Right atrium auricular region (tissue), 2 donors: ENCODE results near the gene IRF2. TPM values are rescaled to one million over a fixed set of nuclear protein-coding genes. Genes with fewer than 3 reads are reported as not detected.

Experiments
- DNase-seq: peaks from one replicate; pipeline ENCODE4 v3.0.0-alpha.2; 2019; ENCODE audit warnings: low spot score
- H3K27ac ChIP-seq, 2 donors: fragments of 200-600 bp; sonication (generic); 1 replicate in 1 of 2; 2 replicates in 1 of 2; pipeline ENCODE4 v1.5.1; 2016 to 2019
- H3K27me3 ChIP-seq, 2 donors: fragments of 200-600 bp; sonication (generic); one replicate each; pipeline versions ENCODE4 v1.5.1 to v1.6.0; 2017 to 2019
- H3K36me3 ChIP-seq: fragments of 200-600 bp; sonication (generic); one replicate; pipeline ENCODE4 v1.5.1; 2016
- H3K4me1 ChIP-seq, 2 donors: fragments of 200-600 bp; sonication (generic); one replicate each; pipeline versions ENCODE4 v1.5.1 to v1.6.0; 2017 to 2019
- H3K4me3 ChIP-seq, 2 donors: fragments of 200-600 bp; sonication (generic); 1 replicate in 1 of 2; 2 replicates in 1 of 2; pipeline ENCODE4 v1.5.1; 2017 to 2019; ENCODE audit warnings: mild to moderate bottlenecking in 1 of 2, moderate library complexity in 1 of 2
- H3K9me3 ChIP-seq, 2 donors: fragments of 200-600 bp; sonication (generic); one replicate each; pipeline ENCODE4 v1.5.1; 2019
- total RNA-seq, 2 donors: library from RNA; depleted of rRNA; stranded (reverse); fragments of >200 nt; gene quantifications; one replicate each; pipeline ENCODE4 v1.1.0, GENCODE V29; 2016
- TF ChIP-seq, protein P1 (sequence below), 2 donors: fragments of 200-600 bp; sonication (generic); IDR thresholded peaks; one replicate each; pipeline ENCODE4 v1.5.1; 2019; ENCODE audit warnings: antibody characterized with exemption in 2 of 2

IRF2 gene
- total RNA-seq, 2 donors from 2014 or later = 17.7 to 24.5 TPM

DNA sequence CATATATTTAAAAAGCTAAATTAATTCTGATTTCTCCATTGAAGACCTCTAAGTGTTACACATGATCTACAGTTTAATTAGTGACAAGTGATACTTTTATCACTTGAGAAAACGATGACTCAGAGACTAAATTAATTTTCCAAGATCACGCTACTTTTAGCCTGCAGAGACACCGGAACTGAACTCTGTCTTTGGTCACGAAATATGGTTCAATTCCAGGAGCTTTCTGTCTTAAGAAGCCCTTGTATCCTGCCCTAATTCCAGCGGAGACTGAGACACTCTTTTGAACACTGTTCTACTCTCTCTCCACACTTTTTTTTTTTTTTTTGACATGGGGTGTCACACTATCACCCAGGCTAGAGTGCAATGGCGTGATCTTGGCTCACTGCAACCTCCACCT lies 63.6 kb downstream of the IRF2 start:
- TF ChIP-seq, protein P1, sequence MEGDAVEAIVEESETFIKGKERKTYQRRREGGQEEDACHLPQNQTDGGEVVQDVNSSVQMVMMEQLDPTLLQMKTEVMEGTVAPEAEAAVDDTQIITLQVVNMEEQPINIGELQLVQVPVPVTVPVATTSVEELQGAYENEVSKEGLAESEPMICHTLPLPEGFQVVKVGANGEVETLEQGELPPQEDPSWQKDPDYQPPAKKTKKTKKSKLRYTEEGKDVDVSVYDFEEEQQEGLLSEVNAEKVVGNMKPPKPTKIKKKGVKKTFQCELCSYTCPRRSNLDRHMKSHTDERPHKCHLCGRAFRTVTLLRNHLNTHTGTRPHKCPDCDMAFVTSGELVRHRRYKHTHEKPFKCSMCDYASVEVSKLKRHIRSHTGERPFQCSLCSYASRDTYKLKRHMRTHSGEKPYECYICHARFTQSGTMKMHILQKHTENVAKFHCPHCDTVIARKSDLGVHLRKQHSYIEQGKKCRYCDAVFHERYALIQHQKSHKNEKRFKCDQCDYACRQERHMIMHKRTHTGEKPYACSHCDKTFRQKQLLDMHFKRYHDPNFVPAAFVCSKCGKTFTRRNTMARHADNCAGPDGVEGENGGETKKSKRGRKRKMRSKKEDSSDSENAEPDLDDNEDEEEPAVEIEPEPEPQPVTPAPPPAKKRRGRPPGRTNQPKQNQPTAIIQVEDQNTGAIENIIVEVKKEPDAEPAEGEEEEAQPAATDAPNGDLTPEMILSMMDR (IDR thresholded peaks at IDR 0.05) = no peak
- H3K27me3 ChIP-seq = no peaks in the 10 kb centered on the region
- H3K36me3 ChIP-seq = peaks cover 32% of the 10 kb centered on the region
- H3K9me3 ChIP-seq = no peaks in the 10 kb centered on the region
- H3K4me3 ChIP-seq = no peak overlapping the region
- H3K27ac ChIP-seq = no peak overlapping the region
- DNase-seq = no peak
- H3K4me1 ChIP-seq = peaks cover 0 to 68% of the 10 kb centered on the region in 2 donors

GRCh38 chr4:184409911-184410692 lies 64.2 kb downstream of the IRF2 start:
- TF ChIP-seq, protein P1 (IDR thresholded peaks at IDR 0.05) = no peak
- H3K4me3 ChIP-seq = no peak overlapping the region
- H3K27me3 ChIP-seq = no peaks in the 10 kb centered on the region
- H3K4me1 ChIP-seq = peaks cover 0 to 68% of the 10 kb centered on the region in 2 donors
- peaks cover 32% of the 10 kb centered on the region for H3K36me3 ChIP-seq
- no peaks in the 10 kb centered on the region for H3K9me3 ChIP-seq
- DNase-seq = no peak
- no peak overlapping the region for H3K27ac ChIP-seq

- peaks cover 35% of the 10 kb centered on the region for H3K36me3 ChIP-seq
- H3K4me3 ChIP-seq = no peak overlapping the region
- no peaks in the 10 kb centered on the region for H3K27me3 ChIP-seq
- H3K9me3 ChIP-seq = no peaks in the 10 kb centered on the region
- TF ChIP-seq, protein P1 (IDR thresholded peaks at IDR 0.05) = no peak
- H3K27ac ChIP-seq = no peak overlapping the region
- no peak for DNase-seq
- peaks cover 0 to 67% of the 10 kb centered on the region in 2 donors for H3K4me1 ChIP-seq
Measured at GRCh38 chr4:184409502-184409901, 64.8 kb downstream of the IRF2 start.

- Histone ChIP-seq H3K36me3 (peaks cover 42% of the 10 kb centered on the region), H3K27me3 (no peaks in the 10 kb centered on the region), H3K9me3 (no peaks in the 10 kb centered on the region), H3K4me3 (no peak overlapping the region), H3K27ac (peak overlapping the region in 1 of 2 donors; percentile 66), H3K4me1 (peaks cover 0 to 63% of the 10 kb centered on the region in 2 donors)
- no peak for DNase-seq
- TF ChIP-seq, protein P1 (IDR thresholded peaks at IDR 0.05) = no peak
Measured at GRCh38 chr4:184408684-184409081, 65.7 kb downstream of the IRF2 start.

GRCh38 chr4:184408021-184408683 lies 66.2 kb downstream of the IRF2 start:
- H3K27me3 ChIP-seq = no peaks in the 10 kb centered on the region
- no peaks in the 10 kb centered on the region for H3K9me3 ChIP-seq
- H3K36me3 ChIP-seq = peaks cover 42% of the 10 kb centered on the region
- peak overlapping the region; percentile 20 to 66 for H3K27ac ChIP-seq
- no peak for DNase-seq
- H3K4me1 ChIP-seq = peaks cover 0 to 62% of the 10 kb centered on the region in 2 donors
- TF ChIP-seq, protein P1 (IDR thresholded peaks at IDR 0.05) = no peak
- no peak overlapping the region for H3K4me3 ChIP-seq
